GM18951 (cell line): ENCODE measurements around the gene CHTF8.

ENCODE experiments used
- POLR2A ChIP-seq: IDR thresholded peaks from 4 replicates; pipeline ENCODE4 v1.6.1; 2011; ENCODE audit warnings: mild to moderate bottlenecking; ENCODE audit not compliant: insufficient read length, insufficient read depth; ENCODE audit errors: extremely low read depth
- in situ Hi-C: fragments of 300-500 bp; cut with MboI; formaldehyde crosslinking; loops from one replicate; pipeline ENCODE4 v1.12.0; 2022; ENCODE audit warnings: low sequenced_read_pairs, mixed read lengths, inconsistent platforms; ENCODE audit not compliant: unreplicated experiment

Gene CHTF8, protein sequence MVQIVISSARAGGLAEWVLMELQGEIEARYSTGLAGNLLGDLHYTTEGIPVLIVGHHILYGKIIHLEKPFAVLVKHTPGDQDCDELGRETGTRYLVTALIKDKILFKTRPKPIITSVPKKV

GRCh38 chr16:69132424-69133252 lies at the start of gene CHTF8, which contains the start of gene UTP4:
Gene CHTF8 (minus strand): TSS chr16:69132588. CDS start chr16:69121458, 11,130 bp downstream.
Gene UTP4 (plus strand): TSS chr16:69132649. CDS start chr16:69133460, 811 bp downstream.
- in situ Hi-C loops = no loop called here

GRCh38 chr16:69180011-69180338 lies 47.6 kb upstream of the CHTF8 start:
- no peak for TF ChIP-seq POLR2A
- in situ Hi-C loops = no loop called here

More at GRCh38 chr16:69132424-69133252, at the start of gene CHTF8, which contains the start of gene UTP4:
- TF ChIP-seq POLR2A = peak; percentile 94

- no peak for TF ChIP-seq POLR2A
- in situ Hi-C loops = no loop called here
Observed at GRCh38 chr16:69179328-69180010, 47.1 kb upstream of the CHTF8 start.

- no peak for TF ChIP-seq POLR2A
- in situ Hi-C loops = no loop called here
Observed at GRCh38 chr16:69176033-69176800, 43.8 kb upstream of the CHTF8 start.

GRCh38 chr16:69171325-69172084 lies 39.1 kb upstream of the CHTF8 start:
- TF ChIP-seq POLR2A = no peak

DNA sequence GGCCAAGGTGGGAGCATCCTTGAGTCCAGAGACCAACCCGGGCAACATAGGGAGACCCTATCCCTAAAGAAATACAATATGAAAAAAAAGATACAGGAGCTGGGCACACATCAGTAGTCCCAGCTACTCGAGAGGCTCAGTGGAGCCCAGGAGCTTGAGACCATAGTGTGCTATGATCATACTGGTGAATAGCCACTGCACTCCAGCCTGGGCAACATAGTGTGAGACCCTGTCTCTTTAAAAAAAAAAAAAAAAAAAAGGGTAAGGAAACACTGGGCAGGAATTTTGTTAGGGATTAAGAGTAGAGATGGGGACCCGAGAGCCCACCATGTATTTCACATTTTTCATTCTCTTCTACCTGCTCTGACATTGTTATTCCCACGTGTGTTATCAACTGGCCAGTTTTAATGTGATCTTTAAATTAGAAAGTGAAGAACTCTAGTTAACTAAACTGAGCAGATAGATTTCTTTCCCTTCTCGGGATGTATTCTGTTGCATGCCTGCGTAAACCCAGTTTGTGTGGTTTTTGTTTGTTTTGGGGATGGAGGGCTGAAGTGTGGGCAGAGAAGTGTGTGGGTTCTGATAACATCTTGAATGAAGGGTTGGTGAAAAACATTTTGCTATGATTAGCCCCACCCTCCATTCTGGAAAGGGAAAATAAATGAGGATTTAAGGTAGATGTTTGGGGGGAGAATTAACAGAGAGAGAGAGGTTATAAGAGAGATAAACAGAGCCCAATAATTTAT lies 37.4 kb upstream of the CHTF8 start:
- TF ChIP-seq POLR2A = no peak
- in situ Hi-C loops = no loop called here

More at GRCh38 chr16:69171325-69172084, 39.1 kb upstream of the CHTF8 start:
- in situ Hi-C loops = no loop called here

DNA sequence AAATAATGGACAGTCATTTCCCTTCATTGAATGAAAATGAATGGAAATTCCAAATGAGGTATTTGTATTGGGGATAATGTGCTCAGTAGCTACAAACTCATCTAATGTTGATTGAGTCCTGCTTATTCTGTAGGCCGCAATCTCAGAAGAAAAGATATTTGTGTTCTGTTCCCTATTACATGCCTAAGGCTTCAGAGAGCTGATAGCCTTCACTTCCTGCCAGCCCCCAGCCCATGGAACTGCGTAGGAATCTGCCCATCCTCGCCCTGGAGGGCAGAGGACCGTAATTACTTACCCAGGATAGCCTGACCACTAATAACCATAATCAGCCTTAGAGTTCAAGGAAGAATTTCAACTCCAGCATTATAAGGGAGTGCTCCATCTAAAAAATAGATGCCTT lies 36.7 kb upstream of the CHTF8 start:
- no peak for TF ChIP-seq POLR2A
- in situ Hi-C loops = no loop called here

DNA sequence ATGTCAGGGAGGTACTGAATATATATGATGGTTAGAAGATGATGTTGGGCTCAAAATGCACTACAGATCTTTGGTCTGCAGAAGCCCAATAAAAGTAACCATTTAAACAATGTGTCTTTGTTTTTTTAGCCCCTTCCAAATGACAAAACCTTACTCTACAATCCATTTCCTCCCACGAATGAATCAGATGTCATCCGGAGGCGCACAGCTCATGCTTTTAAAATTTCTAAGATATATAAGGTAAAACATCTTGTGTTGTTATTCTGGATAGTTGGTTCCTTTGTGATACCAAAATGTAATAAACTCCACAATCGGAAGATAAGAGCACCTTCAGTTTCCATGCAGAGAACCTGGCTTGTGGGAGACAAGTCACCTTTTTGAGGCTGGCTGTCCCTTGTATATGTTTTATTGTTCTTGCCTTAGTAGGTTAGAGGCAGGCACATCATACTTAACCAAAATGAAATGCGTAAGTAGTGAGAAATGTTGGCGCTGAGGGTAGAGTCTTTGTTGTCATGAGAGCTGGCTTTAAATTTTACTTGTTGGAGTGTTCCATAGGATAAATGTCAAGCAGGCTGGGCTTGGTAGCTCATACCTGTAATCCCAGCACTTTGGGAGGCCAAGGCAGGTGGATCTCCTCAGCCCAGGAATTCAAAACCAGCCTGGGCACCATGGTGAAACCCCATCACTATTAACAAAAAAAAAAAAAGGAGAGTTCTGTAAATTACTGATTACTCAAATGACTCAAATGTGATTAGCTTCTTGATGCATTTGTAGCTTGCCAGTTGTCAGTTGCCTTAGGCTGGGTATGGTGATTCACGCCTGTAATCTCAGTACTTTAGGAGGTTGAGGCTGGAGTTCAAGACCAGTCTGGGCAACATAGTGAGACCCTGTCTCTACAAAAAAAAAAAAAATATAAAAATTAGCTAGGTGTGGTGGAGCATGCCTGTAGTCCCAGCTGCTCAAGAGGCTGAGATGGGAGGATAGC lies 34.9 kb upstream of the CHTF8 start:
- no peak for TF ChIP-seq POLR2A
- in situ Hi-C loops = no loop called here

- TF ChIP-seq POLR2A = no peak
- in situ Hi-C loops = no loop called here
Observed at GRCh38 chr16:69166221-69166833, 33.9 kb upstream of the CHTF8 start.

DNA sequence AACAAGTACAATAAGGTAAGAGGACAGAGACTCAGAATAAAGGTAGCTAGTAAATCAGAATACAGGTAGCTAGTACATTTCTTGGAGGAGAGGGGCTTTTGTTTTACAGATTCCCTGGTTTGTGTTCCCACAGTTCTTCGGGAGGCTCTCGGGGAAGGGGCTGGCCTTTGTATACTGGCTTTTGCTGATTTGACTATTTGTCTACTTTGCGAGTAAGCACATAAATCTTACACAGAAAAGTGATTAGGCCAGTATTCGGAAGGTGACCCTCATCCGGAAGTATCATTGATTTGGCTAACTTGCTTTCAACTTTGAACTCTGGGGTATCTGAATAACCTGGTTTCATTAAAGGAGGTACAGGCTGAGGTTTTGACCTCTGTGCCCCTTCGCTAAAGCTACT lies 33.2 kb upstream of the CHTF8 start:
- TF ChIP-seq POLR2A = no peak
- in situ Hi-C loops = no loop called here
